ENCODE data around the gene SASH1.

SASH1 gene

GRCh38 chr6:148460876-148461646 lies 118.4 kb downstream of the SASH1 start:
- H3K4me3 ChIP-seq (ENCODE audit: low read length) = no peak overlapping the region
- H3K9me2 ChIP-seq (replicated peaks; ENCODE audit: insufficient read depth, low read length) = no peaks in the 10 kb centered on the region
- no peaks in the 10 kb centered on the region for H3K4me1 ChIP-seq (ENCODE audit: low read length)
- H3K79me2 ChIP-seq (ENCODE audit: low read length) = no peaks in the 10 kb centered on the region
- no peak overlapping the region for H2AFZ ChIP-seq (ENCODE audit: low read length)
- no peak overlapping the region for H3K9ac ChIP-seq (ENCODE audit: low read length)
- no peak for TF ChIP-seq EZH2 (optimal IDR thresholded peaks at IDR 0.05; ENCODE audit: low read depth, low read length)
- H3K27me3 ChIP-seq (replicated peaks; ENCODE audit: insufficient read depth, low read length) = no peaks in the 10 kb centered on the region
- H3F3A ChIP-seq (ENCODE audit: insufficient read depth, low read length) = no peaks in the 10 kb centered on the region
- H3K4me2 ChIP-seq (ENCODE audit: low read depth, low read length) = no peak overlapping the region
- no peak overlapping the region for H3K27ac ChIP-seq (ENCODE audit: low read length)
- H3K9me3 ChIP-seq (replicated peaks; ENCODE audit: insufficient read depth, low read length) = no peaks in the 10 kb centered on the region
- H4K20me1 ChIP-seq (ENCODE audit: insufficient read depth, low read length) = no peaks in the 10 kb centered on the region
- H3K36me3 ChIP-seq (replicated peaks; ENCODE audit: insufficient read depth, low read length) = no peaks in the 10 kb centered on the region
- DNase-seq = no peak

GRCh38 chr6:148461986-148462577 lies 119.4 kb downstream of the SASH1 start:
- H3K9me3 ChIP-seq (replicated peaks; ENCODE audit: insufficient read depth, low read length) = no peaks in the 10 kb centered on the region
- H3K9ac ChIP-seq (ENCODE audit: low read length) = no peak overlapping the region
- no peaks in the 10 kb centered on the region for H3K36me3 ChIP-seq (replicated peaks; ENCODE audit: insufficient read depth, low read length)
- no peaks in the 10 kb centered on the region for H3K4me1 ChIP-seq (ENCODE audit: low read length)
- no peaks in the 10 kb centered on the region for H3F3A ChIP-seq (ENCODE audit: insufficient read depth, low read length)
- H3K4me2 ChIP-seq (ENCODE audit: low read depth, low read length) = no peak overlapping the region
- TF ChIP-seq EZH2phosphoT487 (IDR thresholded peaks at IDR 0.05; ENCODE audit: low read length) (no peak), CTCF (IDR thresholded peaks at IDR 0.05; ENCODE audit: low read length) (no peak), EZH2 (optimal IDR thresholded peaks at IDR 0.05; ENCODE audit: low read depth, low read length) (no peak)
- no peaks in the 10 kb centered on the region for H3K79me2 ChIP-seq (ENCODE audit: low read length)
- H3K27ac ChIP-seq (ENCODE audit: low read length) = no peak overlapping the region
- no peaks in the 10 kb centered on the region for H4K20me1 ChIP-seq (ENCODE audit: insufficient read depth, low read length)
- H2AFZ ChIP-seq (ENCODE audit: low read length) = no peak overlapping the region
- no peaks in the 10 kb centered on the region for H3K27me3 ChIP-seq (replicated peaks; ENCODE audit: insufficient read depth, low read length)
- DNase-seq = no peak
- H3K9me2 ChIP-seq (replicated peaks; ENCODE audit: insufficient read depth, low read length) = no peaks in the 10 kb centered on the region
- no peak overlapping the region for H3K4me3 ChIP-seq (ENCODE audit: low read length)

- no peaks in the 10 kb centered on the region for H3K79me2 ChIP-seq (ENCODE audit: low read length)
- H3K9ac ChIP-seq (ENCODE audit: low read length) = no peak overlapping the region
- no peaks in the 10 kb centered on the region for H3K9me3 ChIP-seq (replicated peaks; ENCODE audit: insufficient read depth, low read length)
- no peaks in the 10 kb centered on the region for H3F3A ChIP-seq (ENCODE audit: insufficient read depth, low read length)
- no peaks in the 10 kb centered on the region for H3K27me3 ChIP-seq (replicated peaks; ENCODE audit: insufficient read depth, low read length)
- H2AFZ ChIP-seq (ENCODE audit: low read length) = no peak overlapping the region
- TF ChIP-seq CTCF (IDR thresholded peaks at IDR 0.05; ENCODE audit: low read length) = no peak
- no peak for TF ChIP-seq EZH2 (optimal IDR thresholded peaks at IDR 0.05; ENCODE audit: low read depth, low read length)
- TF ChIP-seq EZH2phosphoT487 (IDR thresholded peaks at IDR 0.05; ENCODE audit: low read length) = no peak
- no peak overlapping the region for H3K27ac ChIP-seq (ENCODE audit: low read length)
- no peaks in the 10 kb centered on the region for H3K36me3 ChIP-seq (replicated peaks; ENCODE audit: insufficient read depth, low read length)
- no peaks in the 10 kb centered on the region for H3K4me1 ChIP-seq (ENCODE audit: low read length)
- no peak overlapping the region for H3K4me2 ChIP-seq (ENCODE audit: low read depth, low read length)
- no peak for DNase-seq
- H3K4me3 ChIP-seq (ENCODE audit: low read length) = no peak overlapping the region
- no peaks in the 10 kb centered on the region for H3K9me2 ChIP-seq (replicated peaks; ENCODE audit: insufficient read depth, low read length)
- H4K20me1 ChIP-seq (ENCODE audit: insufficient read depth, low read length) = no peaks in the 10 kb centered on the region
These were observed 121.0 kb downstream of the SASH1 start for GRCh38 chr6:148463671-148464070.
